Neuronal stem cell (in vitro differentiated cells): ENCODE measurements around the gene PREB.

ENCODE experiments used
- DNase-seq: peaks from one replicate; pipeline ENCODE4 v3.0.0-alpha.2; 2013; ENCODE audit warnings: low spot score
- H2AFZ ChIP-seq: one replicate; pipeline ENCODE4 v1.6.1; 2013; ENCODE audit warnings: mild to moderate bottlenecking, low read length, inconsistent platforms
- H2AK5ac ChIP-seq: 2 replicates; pipeline ENCODE4 v1.6.1; 2013; ENCODE audit warnings: low read depth, mild to moderate bottlenecking, inconsistent platforms, low read length, moderate library complexity, mixed read lengths
- H2BK120ac ChIP-seq: 2 replicates; pipeline ENCODE4 v1.6.1; 2013; ENCODE audit warnings: low read depth, mild to moderate bottlenecking, inconsistent platforms, low read length, moderate library complexity, mixed read lengths
- H2BK12ac ChIP-seq: one replicate; pipeline ENCODE4 v1.6.1; 2013; ENCODE audit warnings: low read length, inconsistent platforms
- H2BK15ac ChIP-seq: 2 replicates; pipeline ENCODE4 v1.6.1; 2013; ENCODE audit warnings: mild to moderate bottlenecking, low read length, inconsistent platforms, mixed read lengths
- H2BK5ac ChIP-seq: one replicate; pipeline ENCODE4 v1.6.1; 2013; ENCODE audit warnings: inconsistent platforms, mild to moderate bottlenecking, low read length, moderate library complexity
- H3K14ac ChIP-seq: one replicate; pipeline ENCODE4 v1.6.1; 2013; ENCODE audit warnings: low read length, inconsistent platforms
- H3K18ac ChIP-seq: 2 replicates; pipeline ENCODE4 v1.6.1; 2013; ENCODE audit warnings: low read length, inconsistent platforms
- H3K23ac ChIP-seq: 2 replicates; pipeline ENCODE4 v1.6.1; 2013; ENCODE audit warnings: low read depth, mild to moderate bottlenecking, mixed read lengths, low read length, inconsistent platforms; ENCODE audit not compliant: poor library complexity
- H3K27ac ChIP-seq: replicated peaks from 3 replicates; pipeline ENCODE4 v1.5.1; 2013; ENCODE audit warnings: low read length, inconsistent platforms
- H3K27me3 ChIP-seq, 3 experiments: 2 replicates each; pipeline ENCODE4 v1.6.1; 2013; ENCODE audit warnings: low read length in 3 of 3, mild to moderate bottlenecking in 2 of 3, inconsistent platforms in 1 of 3, low read depth in 1 of 3, mixed read lengths in 1 of 3, moderate library complexity in 1 of 3; ENCODE audit not compliant: control insufficient read depth in 3 of 3, insufficient read depth in 3 of 3
- H3K36me3 ChIP-seq, 2 donors: replicated peaks in 1 of 2; 2 replicates each; pipeline ENCODE4 v1.6.1; 2013; ENCODE audit warnings: low read length in 2 of 2; ENCODE audit not compliant: control insufficient read depth in 2 of 2, insufficient read depth in 2 of 2
- H3K4ac ChIP-seq: 2 replicates; pipeline ENCODE4 v1.6.1; 2013; ENCODE audit warnings: inconsistent platforms, mild to moderate bottlenecking, low read length, moderate library complexity
- H3K4me1 ChIP-seq, 2 donors: 1 replicate in 1 of 2; 2 replicates in 1 of 2; pipeline ENCODE4 v1.6.1; 2013; ENCODE audit warnings: low read length in 2 of 2, low read depth in 1 of 2; ENCODE audit not compliant: control insufficient read depth in 2 of 2, insufficient read depth in 1 of 2
- H3K4me2 ChIP-seq: one replicate; pipeline ENCODE4 v1.6.1; 2013; ENCODE audit warnings: mild to moderate bottlenecking, low read length, inconsistent platforms; ENCODE audit not compliant: insufficient read depth, poor library complexity, severe bottlenecking
- H3K4me3 ChIP-seq, 2 donors: 2 replicates each; pipeline ENCODE4 v1.5.1; 2013; ENCODE audit warnings: low read length in 2 of 2, mild to moderate bottlenecking in 2 of 2, inconsistent platforms in 1 of 2, moderate library complexity in 1 of 2
- H3K79me1 ChIP-seq: one replicate; pipeline ENCODE4 v1.6.1; 2013; ENCODE audit warnings: low read depth, mild to moderate bottlenecking, inconsistent platforms, low read length, moderate library complexity
- H3K9ac ChIP-seq: one replicate; pipeline ENCODE4 v1.6.1; 2013; ENCODE audit warnings: mild to moderate bottlenecking, low read depth, low read length, inconsistent platforms; ENCODE audit not compliant: poor library complexity
- H3K9me3 ChIP-seq, 2 donors: replicated peaks in 1 of 2; 2 replicates each; pipeline versions ENCODE3 to v1.6.1; 2013; ENCODE audit warnings: low read length in 2 of 2, mild to moderate bottlenecking in 2 of 2, inconsistent platforms in 1 of 2, low read depth in 1 of 2, mixed read lengths in 1 of 2, moderate library complexity in 1 of 2; ENCODE audit not compliant: control insufficient read depth in 2 of 2, insufficient read depth in 1 of 2
- H4K8ac ChIP-seq: one replicate; pipeline ENCODE4 v1.6.1; 2013; ENCODE audit warnings: low read depth, mild to moderate bottlenecking, inconsistent platforms, low read length, moderate library complexity
- H4K91ac ChIP-seq: one replicate; pipeline ENCODE4 v1.6.1; 2013; ENCODE audit warnings: low read length, low read depth, mild to moderate bottlenecking, inconsistent platforms; ENCODE audit not compliant: poor library complexity
- WGBS, 2 donors: extraction: QIAGEN DNeasy Blood & Tissue Kit; methylation state at CpG; one replicate each; pipeline ENCODE4 v1.1.7; 2013; ENCODE audit warnings: missing lambda C conversion rate in 2 of 2, mixed read lengths in 1 of 2; ENCODE audit not compliant: insufficient read length in 2 of 2, insufficient replicate concordance in 1 of 2; ENCODE audit errors: extremely low coverage in 2 of 2; 5-methylcytosine and 5-hydroxymethylcytosine counted together

Gene PREB

DNA sequence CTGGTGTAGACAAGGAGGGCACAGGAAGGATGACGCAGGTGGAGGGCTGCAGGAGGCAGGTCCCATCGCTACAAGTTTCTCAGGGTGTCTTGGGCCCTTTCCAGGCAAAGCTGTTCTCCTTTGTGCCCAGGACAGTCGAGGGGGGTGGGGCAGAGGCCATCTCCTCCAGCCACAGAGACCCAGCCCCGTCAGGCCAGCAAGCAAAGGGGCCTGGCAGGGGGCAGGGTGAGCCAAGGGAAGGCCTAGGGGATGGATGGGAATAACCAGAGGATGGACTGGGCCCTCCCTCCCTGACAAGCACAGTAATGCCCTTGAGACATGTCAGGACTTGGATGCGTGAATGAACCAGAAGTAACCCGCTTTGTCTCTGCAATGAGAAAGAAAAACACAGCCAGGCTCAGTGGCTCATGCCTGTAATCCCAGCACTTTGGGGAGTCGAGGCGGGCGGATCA, 20.7 kb upstream of the PREB start:
- no CpG with 5 or more reads among the region's 9 CpGs for WGBS, 2 donors
- Histone ChIP-seq H4K91ac (no peak overlapping the region), H3K4me2 (no peak overlapping the region), H3K4ac (no peak overlapping the region), H3K4me1 (peaks cover 0 to 2% of the 10 kb centered on the region in 2 donors), H2BK5ac (no peak overlapping the region), H3K14ac (no peak overlapping the region), H3K36me3 (no peaks in the 10 kb centered on the region), H2AFZ (no peak overlapping the region), H3K4me3 (no peak overlapping the region), H4K8ac (no peak overlapping the region), H3K9ac (peak overlapping the region; percentile 47), H3K27me3 (peaks cover 0 to 58% (median 0%) of the 10 kb centered on the region in 3 experiments), H3K9me3 (no peaks in the 10 kb centered on the region), H2AK5ac (no peak overlapping the region), H3K27ac (no peak overlapping the region), H3K23ac (peak overlapping the region; percentile 40), H3K79me1 (no peaks in the 10 kb centered on the region), H2BK120ac (no peak overlapping the region), H3K18ac (peak overlapping the region; percentile 42), H2BK15ac (no peak overlapping the region), H2BK12ac (no peak overlapping the region)
- no peak for DNase-seq

DNA sequence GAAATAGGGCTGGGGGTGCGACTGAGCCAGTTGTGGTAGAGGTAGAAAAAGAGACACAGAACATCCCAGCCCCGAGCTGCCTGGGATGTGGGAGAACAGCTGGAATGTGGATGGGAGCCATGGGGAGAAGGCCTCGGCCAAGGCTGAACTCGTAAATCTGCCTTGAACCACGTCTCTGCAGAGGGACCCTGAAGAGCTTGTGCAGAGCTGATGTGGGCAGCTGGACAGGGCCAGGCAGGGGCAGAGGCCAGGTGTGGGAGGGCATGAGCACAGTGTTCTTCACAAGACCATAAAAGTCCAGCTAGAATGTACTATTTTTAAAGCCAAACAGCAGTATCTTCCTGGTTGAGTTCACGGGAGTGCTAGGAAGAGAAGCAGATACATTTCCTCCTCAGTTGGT, 20.1 kb upstream of the PREB start:
- Histone ChIP-seq H3K27ac (no peak overlapping the region), H3K36me3 (no peaks in the 10 kb centered on the region), H4K91ac (no peak overlapping the region), H2BK15ac (no peak overlapping the region), H2BK12ac (no peak overlapping the region), H3K4me2 (no peak overlapping the region), H3K23ac (no peak overlapping the region), H3K4me1 (peaks cover 0 to 2% of the 10 kb centered on the region in 2 donors), H4K8ac (no peak overlapping the region), H3K27me3 (peaks cover 0 to 60% (median 0%) of the 10 kb centered on the region in 3 experiments), H2BK120ac (no peak overlapping the region), H3K18ac (peak overlapping the region; percentile 30), H3K9me3 (no peaks in the 10 kb centered on the region), H3K4me3 (no peak overlapping the region), H2AK5ac (no peak overlapping the region), H3K79me1 (no peaks in the 10 kb centered on the region), H2BK5ac (no peak overlapping the region), H3K9ac (no peak overlapping the region), H2AFZ (no peak overlapping the region), H3K14ac (no peak overlapping the region), H3K4ac (no peak overlapping the region)
- WGBS, 2 donors = no CpG with 5 or more reads among the region's 6 CpGs
- no peak for DNase-seq

DNA sequence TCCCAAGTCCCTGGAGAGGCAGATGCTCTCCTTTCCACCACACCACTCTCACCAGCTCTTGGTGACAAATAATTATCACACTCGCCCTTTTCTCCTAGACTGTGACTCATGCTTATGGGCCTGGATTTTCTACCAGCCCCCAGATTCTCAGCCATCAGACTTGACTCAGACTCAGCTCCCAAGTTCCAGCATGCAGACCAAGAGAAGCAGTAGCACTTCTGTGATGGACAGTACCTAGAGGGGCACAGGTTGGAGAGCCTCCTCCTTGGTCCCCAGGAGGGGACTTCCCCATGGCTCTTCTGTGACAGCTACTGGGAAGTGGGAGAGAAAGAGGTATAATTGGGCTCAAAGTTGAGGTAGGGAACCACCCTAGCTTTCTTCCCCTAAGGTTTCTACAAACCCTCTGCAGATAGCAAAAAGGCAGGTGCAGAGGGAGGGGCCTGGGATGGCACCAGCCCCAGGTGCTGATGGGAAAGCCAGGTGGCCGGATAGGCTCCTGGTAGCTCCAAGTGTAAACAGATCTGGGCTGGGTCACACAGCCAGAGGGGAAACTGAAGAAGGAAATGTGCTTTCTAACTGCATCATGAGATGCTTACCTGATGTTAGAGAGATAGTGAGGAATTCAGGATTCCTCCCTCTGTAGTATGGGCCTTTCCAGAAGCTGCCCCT, 18.5 kb upstream of the PREB start:
- WGBS, 2 donors = no CpG with 5 or more reads among the region's 2 CpGs
- no peak overlapping the region for H3K27ac ChIP-seq
- no peak overlapping the region for H2AFZ ChIP-seq
- no peaks in the 10 kb centered on the region for H3K9me3 ChIP-seq
- no peak overlapping the region for H4K91ac ChIP-seq
- H2BK15ac ChIP-seq = no peak overlapping the region
- no peaks in the 10 kb centered on the region for H3K36me3 ChIP-seq
- H3K23ac ChIP-seq = no peak overlapping the region
- H2AK5ac ChIP-seq = no peak overlapping the region
- no peak overlapping the region for H4K8ac ChIP-seq
- H3K79me1 ChIP-seq = no peaks in the 10 kb centered on the region
- no peak overlapping the region for H3K18ac ChIP-seq
- H3K14ac ChIP-seq = no peak overlapping the region
- H3K9ac ChIP-seq = no peak overlapping the region
- no peak overlapping the region for H2BK5ac ChIP-seq
- peaks cover 0 to 65% (median 0%) of the 10 kb centered on the region in 3 experiments for H3K27me3 ChIP-seq
- H3K4me2 ChIP-seq = no peak overlapping the region
- no peak for DNase-seq
- H2BK12ac ChIP-seq = no peak overlapping the region
- no peak overlapping the region for H3K4me3 ChIP-seq
- peaks cover 0 to 2% of the 10 kb centered on the region in 2 donors for H3K4me1 ChIP-seq
- H2BK120ac ChIP-seq = no peak overlapping the region
- no peak overlapping the region for H3K4ac ChIP-seq

DNA sequence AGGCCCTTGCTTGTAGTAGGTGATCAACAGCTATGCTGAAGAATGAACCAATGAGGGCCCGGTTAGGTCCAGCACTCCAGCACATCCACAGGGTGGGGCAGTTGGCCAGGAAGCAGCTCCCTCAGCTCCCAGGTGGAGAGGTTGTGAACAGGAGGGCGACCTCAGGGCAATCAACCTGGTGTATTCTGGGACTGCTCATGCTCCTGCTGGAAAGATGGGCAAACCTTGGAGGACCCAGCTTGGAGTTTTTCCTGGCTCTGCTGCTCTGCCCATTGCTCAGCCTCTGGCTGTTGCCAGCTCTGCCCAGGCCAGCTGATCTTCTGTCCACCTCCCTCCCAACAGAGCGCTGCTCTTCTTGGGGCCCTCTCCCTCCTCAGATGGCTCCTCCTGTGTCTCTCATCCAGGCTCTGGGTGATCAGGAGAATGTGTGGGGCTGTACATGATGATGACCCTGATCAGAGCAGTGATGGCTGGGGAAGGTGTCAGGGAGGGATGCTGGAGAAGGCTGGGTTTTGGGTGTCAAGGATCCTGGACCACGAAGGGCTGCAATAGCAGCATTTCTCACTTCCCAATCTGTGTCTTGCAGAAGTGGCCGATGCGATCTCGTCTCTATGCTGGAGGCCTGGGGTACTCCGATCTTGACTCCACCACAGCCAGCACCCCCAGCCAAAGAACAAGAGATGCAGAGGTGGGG, 17.8 kb upstream of the PREB start:
- Histone ChIP-seq H3K36me3 (no peaks in the 10 kb centered on the region), H3K9me3 (no peaks in the 10 kb centered on the region), H2BK15ac (no peak overlapping the region), H3K27me3 (peaks cover 0 to 63% (median 0%) of the 10 kb centered on the region in 3 experiments), H3K79me1 (no peaks in the 10 kb centered on the region), H3K18ac (no peak overlapping the region), H3K4me2 (no peak overlapping the region), H2BK120ac (no peak overlapping the region), H2BK5ac (no peak overlapping the region), H2AK5ac (no peak overlapping the region), H2AFZ (no peak overlapping the region), H3K9ac (no peak overlapping the region), H2BK12ac (no peak overlapping the region), H4K8ac (no peak overlapping the region), H3K23ac (no peak overlapping the region), H3K27ac (no peak overlapping the region), H3K4me1 (peaks cover 0 to 2% of the 10 kb centered on the region in 2 donors), H3K4me3 (no peak overlapping the region), H3K4ac (no peak overlapping the region), H4K91ac (no peak overlapping the region), H3K14ac (no peak overlapping the region)
- no peak for DNase-seq
- no CpG with 5 or more reads among the region's 8 CpGs for WGBS, 2 donors
